GM21529 (cell line): ENCODE data around the gene AKT1.
"Not testable (repeated sequence)": the region's sequence is repeated elsewhere in the genome, so short reads cannot be mapped to it uniquely, and the experiment has no call there.

ENCODE experiments used
- ATAC-seq: cut with Tn5 transposase; IDR thresholded peaks from one replicate; pipeline ENCODE4 v1.9.1; 2021; ENCODE audit not compliant: unreplicated experiment

AKT1 gene

GRCh38 chr14:104819361-104819781, 23.8 kb upstream of the AKT1 start:
- ATAC-seq: no peak

DNA sequence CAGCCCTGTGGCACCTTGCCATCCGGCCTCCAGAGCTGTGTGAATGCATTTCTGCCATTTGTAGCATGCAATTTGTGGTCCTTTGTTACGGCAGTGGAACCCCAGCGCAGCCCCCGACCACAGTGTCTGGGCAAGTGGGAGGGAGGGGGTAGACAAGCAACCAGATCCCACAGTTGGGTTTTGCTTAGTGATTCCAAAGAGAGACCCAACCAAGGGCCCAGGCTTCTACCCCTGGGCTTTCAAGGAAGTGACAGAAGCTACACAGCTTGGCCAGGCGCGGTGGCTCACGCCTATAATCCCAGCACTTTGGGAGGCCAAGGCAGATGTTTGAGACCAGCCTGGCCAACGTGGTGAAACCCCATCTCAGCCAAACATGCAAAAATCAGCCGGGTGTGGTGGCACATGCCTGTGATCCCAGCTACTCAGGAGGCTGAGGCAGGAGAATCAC, 23.2 kb upstream of the AKT1 start:
- no peak for ATAC-seq

- no peak for ATAC-seq
Measured at GRCh38 chr14:104817930-104818713, 22.6 kb upstream of the AKT1 start.

DNA sequence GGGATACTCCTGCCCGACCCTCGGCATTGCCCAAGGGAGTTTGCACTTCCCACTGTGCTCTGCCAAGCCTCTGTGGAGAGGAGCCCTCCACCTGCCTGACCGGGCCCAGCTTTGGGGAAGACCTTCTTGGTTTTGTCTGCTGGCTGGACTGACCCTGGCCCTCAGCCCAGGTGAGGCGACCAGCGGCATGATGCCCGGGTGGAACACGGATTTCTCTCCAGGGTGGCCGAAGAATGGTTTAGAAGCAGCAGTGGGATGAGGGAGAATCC, 21.0 kb upstream of the AKT1 start:
- no peak for ATAC-seq

GRCh38 chr14:104814701-104815100, 19.2 kb upstream of the AKT1 start:
- ATAC-seq: not testable (repeated sequence)

DNA sequence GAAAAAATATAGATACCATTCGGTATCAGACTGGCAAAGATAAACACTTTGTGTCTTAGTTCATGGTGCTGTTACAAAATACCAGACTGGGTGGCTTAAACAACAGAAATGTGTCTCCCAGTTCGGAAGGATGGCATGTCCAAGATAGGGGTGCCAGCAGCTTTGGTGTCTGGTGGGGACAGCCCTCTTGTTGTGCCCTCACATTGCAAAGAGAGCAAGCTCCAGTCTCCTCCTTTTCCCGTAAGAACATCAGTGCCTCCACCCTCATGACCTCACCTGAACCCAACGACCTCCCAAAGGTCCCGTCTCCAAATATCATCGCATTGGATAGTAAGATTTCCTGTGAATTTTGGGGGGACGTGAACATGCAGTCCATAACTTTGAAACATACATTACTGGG, 17.7 kb upstream of the AKT1 start:
- no peak for ATAC-seq

GRCh38 chr14:104810316-104810715, 14.8 kb upstream of the AKT1 start:
- no peak for ATAC-seq

DNA sequence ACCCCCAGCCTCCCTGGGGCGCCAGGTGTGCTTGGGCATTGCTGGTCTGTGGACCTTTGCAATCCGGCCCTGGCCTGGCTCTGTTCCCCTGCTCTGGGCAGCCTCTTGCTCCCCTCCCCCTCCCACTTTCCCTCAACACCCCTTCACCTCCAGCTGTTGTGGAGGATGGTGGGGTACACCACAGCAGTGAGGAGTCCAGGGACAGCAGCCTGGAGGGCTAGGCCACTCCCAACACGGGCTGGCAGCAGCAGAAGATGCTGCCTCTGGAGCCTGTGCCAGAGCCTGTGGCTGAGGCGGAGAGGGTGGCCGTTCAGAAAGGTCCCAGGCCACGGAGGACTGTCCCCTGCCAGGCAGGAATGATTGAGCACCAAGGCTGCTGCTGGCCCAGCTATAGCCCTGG, 12.9 kb upstream of the AKT1 start:
- no peak for ATAC-seq

DNA sequence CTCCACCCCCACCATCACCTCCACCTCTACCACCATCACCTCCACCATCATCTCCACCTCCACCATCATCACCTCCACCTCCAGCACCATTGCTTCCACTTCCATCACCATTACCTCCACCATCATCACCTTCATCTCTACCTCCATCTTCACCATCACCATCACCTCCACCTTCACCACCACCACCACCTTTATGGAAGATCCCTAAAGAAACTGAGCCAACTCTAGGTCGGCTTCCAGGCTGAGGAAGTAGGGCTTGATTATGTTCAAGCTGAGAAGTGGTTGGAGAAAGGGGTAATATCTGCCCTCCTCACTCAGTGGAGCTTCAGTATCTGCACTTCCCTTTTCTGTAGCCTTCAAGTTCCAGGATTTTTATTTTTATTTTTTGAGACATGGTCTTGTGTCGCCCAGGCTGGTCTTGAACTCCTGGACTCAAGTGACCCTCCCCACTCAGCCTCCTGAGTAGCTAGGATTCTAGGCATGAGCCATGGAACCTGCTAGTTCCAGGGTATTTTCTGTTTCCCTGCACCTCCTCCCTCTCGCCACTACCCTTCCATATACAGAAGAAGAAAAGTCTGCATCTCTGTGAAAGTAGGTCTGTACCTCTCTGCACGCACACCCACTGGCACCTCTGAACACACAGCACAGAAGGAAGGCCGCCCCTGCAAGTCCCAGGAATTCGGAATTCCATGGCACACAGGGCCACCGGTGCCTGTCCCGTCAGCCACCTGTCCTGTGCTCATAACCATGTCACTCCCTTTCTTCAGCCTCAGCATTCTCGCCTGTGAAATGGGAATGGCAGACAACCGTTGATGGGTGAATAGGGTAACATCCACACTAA, 11.3 kb upstream of the AKT1 start:
- no peak for ATAC-seq

DNA sequence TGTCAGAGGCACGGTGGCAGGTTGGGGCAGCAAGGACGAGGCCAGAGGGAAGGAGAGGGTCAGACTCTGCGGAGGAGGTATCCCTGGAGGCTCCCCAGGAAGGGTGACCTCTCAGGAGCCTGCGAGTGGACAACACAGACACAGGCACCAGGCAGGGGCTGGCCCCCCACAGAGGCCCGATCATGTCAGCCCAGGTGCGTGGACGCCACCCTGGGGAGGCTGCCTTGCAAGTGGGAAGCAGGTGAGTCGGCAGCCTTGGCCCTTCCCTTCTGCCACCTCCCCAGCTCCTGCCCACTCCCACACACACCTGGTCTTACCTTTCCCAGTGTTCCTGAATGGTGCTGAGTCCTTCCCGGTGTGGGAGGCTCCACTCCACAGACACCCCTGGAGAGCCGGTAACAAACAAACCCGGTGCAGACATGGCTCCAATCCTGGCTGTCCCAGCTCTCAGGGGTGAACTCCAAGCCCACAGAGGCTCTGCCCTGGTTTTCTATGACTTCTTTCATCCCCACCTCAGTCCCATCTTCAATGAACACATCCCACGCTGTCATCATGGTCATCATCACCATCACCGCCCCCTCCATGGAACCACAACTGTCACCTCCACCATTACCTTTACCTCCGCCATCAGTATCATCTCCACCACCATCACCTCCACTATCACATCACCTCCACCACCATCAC, 10.5 kb upstream of the AKT1 start:
- no peak for ATAC-seq

DNA sequence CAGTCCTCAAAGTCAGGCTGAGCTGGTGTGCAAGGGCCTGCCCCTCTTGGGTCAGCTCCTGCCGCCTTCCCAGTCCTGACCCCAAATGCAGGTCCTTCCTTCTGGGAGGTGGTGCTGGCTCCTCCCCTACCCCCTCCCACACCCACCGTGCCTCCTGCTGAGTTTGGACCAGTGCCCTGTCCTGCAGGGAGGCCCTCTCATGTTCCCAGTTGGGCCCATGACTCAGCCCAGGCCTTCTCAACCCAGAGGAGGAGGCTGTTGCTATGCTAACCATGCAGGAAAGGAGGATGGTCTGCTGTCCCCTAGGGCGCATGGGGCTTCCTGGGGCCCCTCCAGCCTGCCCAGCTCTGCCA, 9.8 kb upstream of the AKT1 start:
- ATAC-seq: no peak

GRCh38 chr14:104804481-104805325, 9.2 kb upstream of the AKT1 start:
- ATAC-seq: no peak

DNA sequence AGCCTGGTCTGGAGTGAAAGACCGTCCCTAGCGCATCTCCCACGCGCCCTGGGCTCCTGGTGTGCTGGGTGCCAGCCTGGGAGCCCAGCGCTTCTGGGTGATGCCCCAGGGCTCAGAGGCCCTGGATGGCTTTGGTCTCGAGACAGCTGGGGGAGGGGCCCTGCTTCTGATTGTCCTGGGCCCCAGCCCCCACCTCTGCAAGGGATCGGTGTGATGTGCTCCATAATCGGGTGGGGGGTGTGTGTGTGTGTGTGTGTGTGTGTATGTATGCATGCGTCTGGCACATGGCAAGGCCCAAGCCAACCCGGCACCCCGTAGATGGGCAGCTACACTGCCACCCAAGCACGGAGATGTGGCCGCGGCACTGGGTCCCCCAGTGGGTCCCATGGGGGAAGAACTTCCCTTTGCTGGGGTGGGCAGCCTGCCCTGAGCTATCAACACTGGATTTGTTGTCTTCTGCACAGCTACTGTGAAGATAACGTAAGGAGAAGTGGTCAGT, 8.4 kb upstream of the AKT1 start:
- ATAC-seq: no peak

DNA sequence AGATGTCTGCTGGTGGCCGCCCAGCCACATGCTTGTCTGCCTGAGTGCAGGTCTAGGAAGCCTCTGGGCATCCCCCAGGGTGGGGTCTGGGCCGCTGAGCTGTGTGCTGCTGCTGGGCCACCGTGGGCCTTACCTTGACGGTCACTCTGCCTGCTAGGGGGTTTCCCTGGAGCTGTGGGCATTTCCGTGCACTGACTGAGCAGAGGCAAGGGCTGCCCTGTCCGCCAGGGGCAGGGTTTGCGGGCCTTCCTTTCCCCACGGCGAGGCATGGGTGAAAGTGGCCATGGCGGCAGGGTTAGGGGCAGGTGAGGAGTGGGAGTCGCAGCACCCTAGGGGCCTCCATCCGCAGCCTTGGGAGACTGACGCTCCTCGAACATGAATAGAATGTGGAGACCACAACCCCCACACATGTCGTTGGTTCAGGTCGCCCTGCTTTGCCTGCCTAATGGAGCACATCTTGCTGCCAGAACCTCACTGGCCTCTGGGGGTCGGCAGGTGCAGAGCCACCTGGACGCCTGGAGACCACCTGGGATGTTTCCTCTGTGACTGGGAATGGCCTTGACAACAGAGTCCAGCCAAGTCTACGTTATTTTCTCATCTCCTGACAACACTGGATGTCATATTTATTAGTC, 7.8 kb upstream of the AKT1 start:
- ATAC-seq: no peak

GRCh38 chr14:104802394-104803184, 7.0 kb upstream of the AKT1 start:
- ATAC-seq: no peak

GRCh38 chr14:104801520-104802393, 6.2 kb upstream of the AKT1 start:
- ATAC-seq: no peak

DNA sequence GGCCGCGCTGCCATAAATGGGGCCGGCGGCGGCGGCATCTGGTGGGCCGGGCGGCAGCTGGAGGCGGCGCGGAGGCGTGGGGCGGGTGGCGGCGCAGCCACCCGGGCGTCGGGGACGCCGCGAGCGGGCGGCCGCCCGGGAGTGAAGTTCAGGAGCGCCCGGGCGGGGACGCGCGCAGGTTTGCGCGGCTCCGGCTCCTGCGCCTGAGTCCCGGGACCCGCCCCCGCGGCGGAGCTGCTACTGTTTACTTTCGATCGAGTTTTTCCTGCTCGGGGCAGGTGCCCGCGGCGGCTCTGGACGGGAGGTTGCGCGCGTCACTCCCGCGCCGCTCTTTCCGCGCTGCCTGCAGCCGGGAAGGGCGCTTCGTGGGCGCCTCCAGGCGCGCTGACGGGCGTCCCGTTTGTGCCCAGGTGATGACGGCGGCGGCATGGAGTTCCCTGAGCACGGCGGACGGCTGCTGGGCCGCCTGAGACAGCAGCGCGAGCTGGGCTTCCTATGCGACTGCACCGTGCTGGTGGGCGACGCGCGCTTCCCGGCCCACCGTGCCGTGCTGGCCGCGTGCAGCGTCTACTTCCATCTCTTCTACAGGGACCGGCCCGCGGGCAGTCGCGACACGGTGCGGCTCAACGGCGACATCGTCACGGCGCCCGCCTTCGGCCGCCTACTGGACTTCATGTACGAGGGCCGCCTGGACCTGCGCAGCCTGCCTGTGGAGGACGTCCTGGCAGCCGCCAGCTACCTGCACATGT, 5.4 kb upstream of the AKT1 start, which contains the start of gene ZBTB42:
TSS of gene ZBTB42 (plus strand) at position 331 of the 749 bp plus-strand sequence. CDS start at position 428, 97 bp downstream.
- ATAC-seq: peak; percentile 40
